Adipocyte (in vitro differentiated cells): Measurements from ENCODE around the gene UNK.
"Not testable (repeated sequence)": the region's sequence is repeated elsewhere in the genome, so short reads cannot be mapped to it uniquely, and the experiment has no call there.

Experiments used
- DNase-seq: peaks from one replicate; pipeline ENCODE4 v3.0.0-alpha.2; 2015; ENCODE audit warnings: low read depth
- H3K27me3 ChIP-seq: replicated peaks from 2 replicates; pipeline ENCODE4 v1.7.0; 2013; ENCODE audit warnings: mild to moderate bottlenecking, low read length, moderate library complexity; ENCODE audit not compliant: control insufficient read depth, insufficient read depth
- H3K36me3 ChIP-seq: 2 replicates; pipeline ENCODE4 v1.7.0; 2013; ENCODE audit warnings: low read length, mild to moderate bottlenecking, moderate library complexity; ENCODE audit not compliant: control insufficient read depth, insufficient read depth, severe bottlenecking
- H3K4me1 ChIP-seq: 2 replicates; pipeline ENCODE4 v1.7.0; 2013; ENCODE audit warnings: mild to moderate bottlenecking, low read length, moderate library complexity; ENCODE audit not compliant: control insufficient read depth, insufficient read depth
- H3K4me3 ChIP-seq: 2 replicates; pipeline ENCODE4 v1.7.0; 2013; ENCODE audit warnings: mild to moderate bottlenecking, low read length, moderate library complexity
- H3K9ac ChIP-seq: 2 replicates; pipeline ENCODE4 v1.7.0; 2013; ENCODE audit warnings: mild to moderate bottlenecking, low read length, moderate library complexity
- H3K9me3 ChIP-seq: 2 replicates; pipeline ENCODE4 v1.7.0; 2013; ENCODE audit warnings: mild to moderate bottlenecking, low read length, moderate library complexity; ENCODE audit not compliant: control insufficient read depth

UNK gene

DNA sequence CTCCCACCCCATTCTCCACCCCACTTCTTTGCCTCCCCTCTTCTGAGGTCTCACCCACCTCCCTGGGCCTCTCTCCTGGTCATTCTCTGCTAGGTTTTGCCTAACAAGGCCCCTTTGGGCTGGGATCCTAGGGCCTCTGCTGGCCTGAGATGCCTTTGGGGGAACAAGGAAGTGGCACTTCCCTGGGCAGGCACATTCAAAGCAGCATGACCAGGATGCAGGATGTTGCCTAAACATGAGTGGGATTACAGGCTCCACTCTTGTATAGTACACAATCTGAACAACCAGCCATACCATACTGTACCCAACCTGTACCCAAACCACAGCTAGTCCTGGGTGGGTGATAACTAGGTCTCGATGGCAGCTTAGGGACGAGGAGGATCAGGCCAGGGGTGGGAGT, 28.6 kb upstream of the UNK start:
- Histone ChIP-seq H3K27me3 (peaks cover 3% of the 10 kb centered on the region), H3K9me3 (no peaks in the 10 kb centered on the region), H3K9ac (no peak overlapping the region)

GRCh38 chr17:75756451-75757085, 28.0 kb upstream of the UNK start:
- H3K9me3 ChIP-seq, result no peaks in the 10 kb centered on the region

More for the DNA sequence above, 28.6 kb upstream of the UNK start:
- Histone ChIP-seq H3K4me1 (peaks cover 3% of the 10 kb centered on the region), H3K4me3 (no peak overlapping the region), H3K36me3 (no peaks in the 10 kb centered on the region)
- no peak for DNase-seq

GRCh38 chr17:75757086-75757681, 27.4 kb upstream of the UNK start:
- peaks cover 3% of the 10 kb centered on the region for H3K4me1 ChIP-seq
- no peaks in the 10 kb centered on the region for H3K9me3 ChIP-seq
- no peaks in the 10 kb centered on the region for H3K36me3 ChIP-seq
- DNase-seq, result no peak
- H3K4me3 ChIP-seq, result no peak overlapping the region
- no peak overlapping the region for H3K9ac ChIP-seq
- H3K27me3 ChIP-seq, result peaks cover 3% of the 10 kb centered on the region

More at GRCh38 chr17:75756451-75757085, 28.0 kb upstream of the UNK start:
- Histone ChIP-seq H3K9ac (no peak overlapping the region), H3K36me3 (no peaks in the 10 kb centered on the region), H3K27me3 (peaks cover 3% of the 10 kb centered on the region), H3K4me1 (peaks cover 3% of the 10 kb centered on the region), H3K4me3 (no peak overlapping the region)
- DNase-seq, result no peak

DNA sequence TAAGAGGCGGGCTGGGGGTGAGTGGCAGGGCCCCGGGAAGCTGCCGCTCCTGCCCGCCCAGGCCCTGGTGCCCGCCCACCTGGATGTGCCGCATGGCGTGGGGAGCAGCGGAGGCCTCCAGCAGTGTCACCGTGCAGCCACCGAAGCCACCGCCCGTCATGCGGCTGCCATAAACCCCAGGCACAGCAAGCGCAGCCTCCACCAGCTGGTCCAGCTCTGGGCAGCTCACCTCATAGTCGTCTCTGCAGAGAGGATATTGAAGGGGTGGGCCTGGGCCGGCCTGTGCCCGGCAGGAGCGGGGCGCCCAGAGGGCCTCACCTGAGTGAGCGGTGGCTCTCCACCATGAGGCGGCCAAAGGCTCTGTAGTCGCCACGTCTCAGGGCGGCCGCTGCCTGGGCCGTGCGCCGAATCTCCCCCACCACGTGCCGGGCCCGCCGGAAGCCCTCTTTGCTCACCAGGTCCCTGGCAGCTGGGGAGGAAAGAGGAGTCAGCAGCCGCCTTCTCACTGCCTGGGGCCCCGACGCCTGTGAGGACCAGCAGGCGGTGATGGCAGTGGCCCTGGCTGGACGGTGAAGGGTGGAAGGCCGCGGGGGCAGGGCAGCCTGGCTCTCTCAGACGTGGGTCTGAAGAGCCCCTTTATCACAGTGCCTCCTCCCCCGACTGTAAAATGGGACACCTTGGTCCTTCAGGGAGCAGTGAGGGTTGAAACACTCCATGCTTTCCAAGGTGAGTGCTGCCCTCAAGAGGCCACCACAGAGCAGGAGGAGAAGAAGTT, 26.3 kb upstream of the UNK start:
- Histone ChIP-seq H3K27me3 (peaks cover 3% of the 10 kb centered on the region), H3K36me3 (no peaks in the 10 kb centered on the region), H3K4me1 (peaks cover 3% of the 10 kb centered on the region), H3K9ac (no peak overlapping the region), H3K9me3 (no peaks in the 10 kb centered on the region), H3K4me3 (no peak overlapping the region)
- no peak for DNase-seq

GRCh38 chr17:75759457-75759856, 25.1 kb upstream of the UNK start:
- no peaks in the 10 kb centered on the region for H3K27me3 ChIP-seq
- H3K36me3 ChIP-seq, result no peaks in the 10 kb centered on the region
- H3K9ac ChIP-seq, result no peak overlapping the region
- no peak for DNase-seq
- H3K4me1 ChIP-seq, result peaks cover 8% of the 10 kb centered on the region
- H3K4me3 ChIP-seq, result no peak overlapping the region
- H3K9me3 ChIP-seq, result no peaks in the 10 kb centered on the region

- H3K27me3 ChIP-seq, DNase-seq, H3K36me3 ChIP-seq, H3K9ac ChIP-seq, H3K9me3 ChIP-seq, H3K4me3 ChIP-seq, H3K4me1 ChIP-seq: not testable (repeated sequence)
Observed at GRCh38 chr17:75759978-75760640, 24.5 kb upstream of the UNK start.

DNA sequence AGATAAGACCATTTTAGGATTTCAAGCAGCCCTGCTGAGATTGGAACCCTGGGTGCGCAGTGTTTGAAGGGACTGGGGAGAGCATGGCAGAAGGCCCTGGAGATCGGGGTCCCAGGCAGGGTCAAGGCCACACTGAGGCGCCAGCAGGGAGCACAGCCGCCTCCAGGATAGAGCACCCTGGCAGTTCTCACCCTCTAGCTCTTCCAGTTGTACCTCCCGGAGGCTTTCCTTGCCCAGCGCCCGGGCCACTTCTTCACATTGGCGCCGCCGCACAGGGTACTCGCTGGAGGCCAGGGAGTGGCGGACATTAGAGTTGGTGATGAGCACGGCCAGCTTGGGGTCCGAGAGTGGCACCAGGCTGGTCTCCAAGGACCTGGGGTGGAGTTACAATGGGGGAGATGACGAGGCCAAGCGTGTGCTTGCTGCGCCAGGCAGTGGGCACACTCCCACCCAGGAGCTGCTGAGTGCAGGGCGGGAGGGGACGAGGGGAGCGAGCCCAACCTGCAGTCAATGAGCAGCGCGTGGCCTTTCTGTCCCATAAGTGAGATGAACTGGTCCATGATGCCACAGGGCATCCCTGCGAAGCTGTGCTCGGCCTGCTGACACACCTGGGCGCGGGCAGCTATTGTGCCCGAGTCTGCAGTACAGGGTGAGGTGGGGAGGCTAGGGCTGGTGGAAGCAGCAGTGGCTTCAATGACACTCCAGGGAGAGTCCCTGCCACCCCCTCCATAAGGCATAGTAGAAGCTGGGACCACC, 21.9 kb upstream of the UNK start:
- DNase-seq, result no peak
- peaks cover 10% of the 10 kb centered on the region for H3K4me1 ChIP-seq
- no peak overlapping the region for H3K4me3 ChIP-seq
- H3K27me3 ChIP-seq, result no peaks in the 10 kb centered on the region
- H3K9me3 ChIP-seq, result no peaks in the 10 kb centered on the region
- no peaks in the 10 kb centered on the region for H3K36me3 ChIP-seq
- no peak overlapping the region for H3K9ac ChIP-seq

DNA sequence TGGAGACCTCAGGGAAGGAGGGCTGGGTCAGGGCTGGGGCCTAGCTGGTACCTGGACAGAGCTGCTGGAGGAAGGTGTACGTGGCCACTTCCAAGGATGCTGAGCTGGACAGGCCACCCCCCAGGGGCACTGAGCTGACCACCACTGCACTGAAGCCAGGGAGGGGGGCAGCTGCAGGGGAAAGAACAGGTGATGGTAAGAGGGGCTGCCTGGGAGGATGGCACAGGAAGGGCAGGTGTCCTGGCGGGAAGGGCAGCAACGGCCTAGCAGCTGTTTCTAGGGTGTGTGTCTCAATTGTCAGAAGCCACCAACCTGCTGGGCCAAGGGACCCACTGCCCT, 21.4 kb upstream of the UNK start:
- no peak for DNase-seq
- no peak overlapping the region for H3K4me3 ChIP-seq
- no peaks in the 10 kb centered on the region for H3K27me3 ChIP-seq
- no peaks in the 10 kb centered on the region for H3K36me3 ChIP-seq
- no peaks in the 10 kb centered on the region for H3K9me3 ChIP-seq
- H3K9ac ChIP-seq, result no peak overlapping the region
- peaks cover 10% of the 10 kb centered on the region for H3K4me1 ChIP-seq

- Histone ChIP-seq H3K4me1 (peaks cover 10% of the 10 kb centered on the region), H3K9me3 (no peaks in the 10 kb centered on the region), H3K9ac (peak overlapping the region; percentile 88), H3K27me3 (no peaks in the 10 kb centered on the region), H3K36me3 (no peaks in the 10 kb centered on the region), H3K4me3 (peak overlapping the region; percentile 86)
- DNase-seq, result no peak
Observed at GRCh38 chr17:75763613-75764416, 20.8 kb upstream of the UNK start.

DNA sequence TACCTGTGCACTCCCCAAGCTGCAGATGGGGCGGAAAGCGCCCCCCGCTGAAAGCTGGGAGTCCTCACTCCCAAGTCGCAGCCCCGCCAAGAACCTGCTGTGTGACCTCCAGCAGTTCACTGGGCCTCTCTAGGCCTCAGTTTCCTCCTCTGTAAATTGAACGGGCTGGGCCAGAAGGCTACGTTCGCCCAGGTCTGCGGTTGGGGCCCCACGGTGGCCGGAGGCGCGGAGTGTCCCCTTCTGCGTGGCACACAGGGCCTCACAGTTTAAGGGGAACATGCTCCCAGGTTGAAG, 20.2 kb upstream of the UNK start:
- peak overlapping the region; percentile 88 for H3K9ac ChIP-seq
- H3K9me3 ChIP-seq, result no peaks in the 10 kb centered on the region
- no peaks in the 10 kb centered on the region for H3K36me3 ChIP-seq
- DNase-seq, result no peak
- H3K27me3 ChIP-seq, result no peaks in the 10 kb centered on the region
- H3K4me1 ChIP-seq, result peaks cover 10% of the 10 kb centered on the region
- peak overlapping the region; percentile 86 for H3K4me3 ChIP-seq
